Suprapubic skin (tissue), 4 donors: ENCODE measurements around the gene ZFAND6.

Source experiments
- CTCF ChIP-seq, 2 donors: fragments of 200-600 bp in 1 of 2; fragments of 450-650 bp in 1 of 2; sonication (generic) in 1 of 2; IDR thresholded peaks; one replicate each; pipeline ENCODE4 v1.5.1; 2016 to 2019; ENCODE audit warnings: antibody characterized with exemption in 2 of 2, mild to moderate bottlenecking in 1 of 2, moderate library complexity in 1 of 2
- POLR2A ChIP-seq, 2 donors: fragments of 450-650 bp; IDR thresholded peaks; one replicate each; pipeline ENCODE4 v1.6.1; 2017; ENCODE audit warnings: antibody characterized with exemption in 2 of 2, mild to moderate bottlenecking in 2 of 2, moderate library complexity in 2 of 2
- POLR2AphosphoS5 ChIP-seq, 3 donors: sonication (generic); formaldehyde crosslinking; IDR thresholded peaks; one replicate each; pipeline ENCODE4 v1.6.1; 2017; ENCODE audit warnings: antibody characterized with exemption in 3 of 3

GRCh38 chr15:80151148-80151547 is 91.7 kb downstream of the ZFAND6 start:
- TF ChIP-seq CTCF (IDR thresholded peaks at IDR 0.05) (no peak), POLR2AphosphoS5 (IDR thresholded peaks at IDR 0.05) (no peak), POLR2A (IDR thresholded peaks at IDR 0.05) (no peak)
